ENCODE data around the gene SLC25A34.

- TF ChIP-seq CTCF (conservative IDR thresholded peaks at IDR 0.05; ENCODE audit: low read length) (no peak), EZH2phosphoT487 (IDR thresholded peaks at IDR 0.05; ENCODE audit: borderline replicate concordance, low read depth, low read length) (no peak)
Measured at GRCh38 chr1:15771836-15772515, 35.9 kb downstream of the SLC25A34 start.
